Transverse colon (tissue), 3 donors: ENCODE results near the gene LMF2.

ENCODE experiments used
- EP300 ChIP-seq: sonication (generic); formaldehyde crosslinking; IDR thresholded peaks from one replicate; pipeline ENCODE4 v1.6.1; 2017; ENCODE audit warnings: antibody characterized with exemption, low read depth
- POLR2AphosphoS5 ChIP-seq, 3 donors: sonication (generic); formaldehyde crosslinking; IDR thresholded peaks; one replicate each; pipeline ENCODE4 v1.6.1; 2016; ENCODE audit warnings: antibody characterized with exemption in 3 of 3

DNA sequence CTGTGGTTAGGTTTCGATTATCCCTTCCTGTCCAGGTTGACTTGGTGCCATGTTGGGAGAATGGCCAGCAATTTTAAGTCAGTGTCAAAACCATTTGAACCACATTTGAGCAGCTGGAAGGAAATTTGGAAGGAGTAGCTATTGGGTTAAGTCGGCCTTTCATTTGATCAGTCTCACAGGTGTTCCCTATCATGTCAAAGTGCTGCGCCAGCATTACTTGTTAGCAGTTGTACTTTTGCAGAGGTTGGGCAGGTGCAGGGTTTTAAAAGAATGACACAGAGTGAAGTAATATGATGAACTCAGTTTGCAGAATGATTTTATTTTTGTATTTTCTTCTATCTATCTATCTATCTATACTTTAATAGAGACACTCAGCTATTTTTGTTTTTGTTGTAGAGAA, 28.7 kb upstream of the LMF2 start:
- TF ChIP-seq POLR2AphosphoS5 (IDR thresholded peaks at IDR 0.05) = no peak
- TF ChIP-seq EP300 = no peak
